BLaER1 (cell line): ENCODE measurements around the gene GFOD1.

ENCODE experiments used
- H3K27ac ChIP-seq: shearing (Covaris generic); formaldehyde crosslinking; 2 replicates; pipeline ENCODE4 v1.8.1; 2022
- H3K27me3 ChIP-seq: shearing (Covaris generic); formaldehyde crosslinking; 2 replicates; pipeline ENCODE4 v1.8.1; 2022
- H3K36me3 ChIP-seq: shearing (Covaris generic); formaldehyde crosslinking; 2 replicates; pipeline ENCODE4 v1.8.1; 2022
- H3K4me1 ChIP-seq: shearing (Covaris generic); formaldehyde crosslinking; 2 replicates; pipeline ENCODE4 v1.8.1; 2022
- H3K4me2 ChIP-seq: shearing (Covaris generic); formaldehyde crosslinking; 2 replicates; pipeline ENCODE4 v1.8.1; 2022
- H3K4me3 ChIP-seq: shearing (Covaris generic); formaldehyde crosslinking; 2 replicates; pipeline ENCODE4 v1.8.1; 2022
- H3K9ac ChIP-seq: shearing (Covaris generic); formaldehyde crosslinking; 2 replicates; pipeline ENCODE4 v1.8.1; 2022
- H3K9me3 ChIP-seq: shearing (Covaris generic); formaldehyde crosslinking; 2 replicates; pipeline ENCODE4 v1.8.1; 2022
- H4K20me1 ChIP-seq: shearing (Covaris generic); formaldehyde crosslinking; 2 replicates; pipeline ENCODE4 v1.8.1; 2022
- Cebpa-rat ChIP-seq: shearing (Covaris generic); IDR thresholded peaks from 2 replicates; pipeline ENCODE4 v1.8.1; 2022

The GFOD1 gene

GRCh38 chr6:13359287-13359686 is 128.1 kb downstream of the GFOD1 start:
- H3K4me1 ChIP-seq: peaks cover 57% of the 10 kb centered on the region
- H3K4me3 ChIP-seq: no peak overlapping the region

GRCh38 chr6:13358511-13358910 is 128.9 kb downstream of the GFOD1 start:
- no peak overlapping the region for H3K27ac ChIP-seq

More at GRCh38 chr6:13359287-13359686, 128.1 kb downstream of the GFOD1 start:
- Histone ChIP-seq H3K27ac (no peak overlapping the region), H3K9ac (no peak overlapping the region), H3K4me2 (peak overlapping the region; percentile 34; the same call in 1 of the 2 replicates), H4K20me1 (no peaks in the 10 kb centered on the region), H3K36me3 (peaks cover 21% of the 10 kb centered on the region), H3K9me3 (no peaks in the 10 kb centered on the region), H3K27me3 (no peaks in the 10 kb centered on the region)
- no peak for TF ChIP-seq Cebpa-rat

GRCh38 chr6:13357551-13358075 is 129.8 kb downstream of the GFOD1 start:
- Histone ChIP-seq H3K27me3 (no peaks in the 10 kb centered on the region), H3K4me3 (no peak overlapping the region), H3K27ac (no peak overlapping the region), H4K20me1 (no peaks in the 10 kb centered on the region), H3K4me2 (0 out of 2 replicates have a peak overlapping the region, but pooled peaks have one; percentile 74), H3K9ac (no peak overlapping the region), H3K36me3 (peaks cover 12% of the 10 kb centered on the region), H3K4me1 (peaks cover 59% of the 10 kb centered on the region), H3K9me3 (no peaks in the 10 kb centered on the region)
- no peak for TF ChIP-seq Cebpa-rat

More at GRCh38 chr6:13358511-13358910, 128.9 kb downstream of the GFOD1 start:
- Histone ChIP-seq H3K27me3 (no peaks in the 10 kb centered on the region), H4K20me1 (no peaks in the 10 kb centered on the region), H3K4me1 (peaks cover 59% of the 10 kb centered on the region), H3K9ac (no peak overlapping the region), H3K4me2 (no peak overlapping the region), H3K36me3 (peaks cover 18% of the 10 kb centered on the region), H3K9me3 (no peaks in the 10 kb centered on the region), H3K4me3 (no peak overlapping the region)
- TF ChIP-seq Cebpa-rat: no peak

- peaks cover 59% of the 10 kb centered on the region for H3K4me1 ChIP-seq
- peaks cover 6% of the 10 kb centered on the region; the same call in 1 of the 2 replicates for H3K36me3 ChIP-seq
- TF ChIP-seq Cebpa-rat: no peak
- peak overlapping the region; percentile 74 for H3K4me2 ChIP-seq
- no peak overlapping the region for H3K27ac ChIP-seq
- no peak overlapping the region for H3K4me3 ChIP-seq
- H3K9me3 ChIP-seq: no peaks in the 10 kb centered on the region
- no peak overlapping the region for H3K9ac ChIP-seq
- H3K27me3 ChIP-seq: no peaks in the 10 kb centered on the region
- H4K20me1 ChIP-seq: no peaks in the 10 kb centered on the region
Observed at GRCh38 chr6:13355999-13356785, 131.2 kb downstream of the GFOD1 start.

GRCh38 chr6:13355043-13355945 is 132.1 kb downstream of the GFOD1 start:
- peaks cover 52% of the 10 kb centered on the region for H3K4me1 ChIP-seq
- TF ChIP-seq Cebpa-rat: no peak
- no peaks in the 10 kb centered on the region for H3K9me3 ChIP-seq
- H3K9ac ChIP-seq: no peak overlapping the region
- no peaks in the 10 kb centered on the region for H3K27me3 ChIP-seq
- no peak overlapping the region for H3K27ac ChIP-seq
- no peaks in the 10 kb centered on the region for H4K20me1 ChIP-seq
- H3K36me3 ChIP-seq: peaks cover 6% of the 10 kb centered on the region; the same call in 1 of the 2 replicates
- no peak overlapping the region for H3K4me3 ChIP-seq
- H3K4me2 ChIP-seq: peak overlapping the region; percentile 74

- TF ChIP-seq Cebpa-rat: no peak
- Histone ChIP-seq H4K20me1 (no peaks in the 10 kb centered on the region), H3K27me3 (no peaks in the 10 kb centered on the region), H3K9ac (no peak overlapping the region), H3K9me3 (no peaks in the 10 kb centered on the region), H3K4me1 (peaks cover 47% of the 10 kb centered on the region), H3K27ac (no peak overlapping the region), H3K4me3 (no peak overlapping the region), H3K36me3 (peaks cover 6% of the 10 kb centered on the region; the same call in 1 of the 2 replicates), H3K4me2 (peak overlapping the region; percentile 74)
Observed at GRCh38 chr6:13354331-13355042, 132.9 kb downstream of the GFOD1 start.

GRCh38 chr6:13352165-13352564 is 135.2 kb downstream of the GFOD1 start:
- H3K9me3 ChIP-seq: no peaks in the 10 kb centered on the region
- no peaks in the 10 kb centered on the region for H3K36me3 ChIP-seq
- H3K9ac ChIP-seq: no peak overlapping the region
- no peaks in the 10 kb centered on the region for H3K27me3 ChIP-seq
- H3K27ac ChIP-seq: no peak overlapping the region
- no peak for TF ChIP-seq Cebpa-rat
- H3K4me2 ChIP-seq: no peak overlapping the region
- H4K20me1 ChIP-seq: no peaks in the 10 kb centered on the region
- H3K4me3 ChIP-seq: no peak overlapping the region
- peaks cover 31% of the 10 kb centered on the region for H3K4me1 ChIP-seq

- Histone ChIP-seq H3K4me1 (peaks cover 22% of the 10 kb centered on the region), H4K20me1 (no peaks in the 10 kb centered on the region), H3K27ac (no peak overlapping the region), H3K9me3 (no peaks in the 10 kb centered on the region), H3K4me3 (no peak overlapping the region), H3K9ac (no peak overlapping the region), H3K4me2 (no peak overlapping the region), H3K36me3 (no peaks in the 10 kb centered on the region), H3K27me3 (no peaks in the 10 kb centered on the region)
- no peak for TF ChIP-seq Cebpa-rat
Observed at GRCh38 chr6:13351271-13351670, 136.1 kb downstream of the GFOD1 start.

GRCh38 chr6:13349811-13350506 is 137.4 kb downstream of the GFOD1 start:
- Histone ChIP-seq H3K27me3 (no peaks in the 10 kb centered on the region), H4K20me1 (no peaks in the 10 kb centered on the region), H3K36me3 (no peaks in the 10 kb centered on the region), H3K27ac (no peak overlapping the region), H3K4me2 (no peak overlapping the region), H3K9ac (no peak overlapping the region), H3K4me3 (no peak overlapping the region), H3K9me3 (no peaks in the 10 kb centered on the region), H3K4me1 (peaks cover 9% of the 10 kb centered on the region)
- TF ChIP-seq Cebpa-rat: peak; percentile 47; the same call in 1 of the 2 replicates
